Right ventricle myocardium inferior (tissue), 1 donor: ENCODE results near the gene KCNK10. TPM values are rescaled to one million over a fixed set of nuclear protein-coding genes. Genes with fewer than 3 reads are reported as not detected.

Source experiments
- ATAC-seq: fragments of 200-7000 bp; cut with Tn5 transposase; one replicate; pipeline ENCODE4 v1.9.1; 2020; ENCODE audit warnings: mild to moderate bottlenecking, moderate library complexity
- DNase-seq: peaks from one replicate; pipeline ENCODE4 v3.0.0; 2021; ENCODE audit errors: missing footprints
- intact Hi-C: fragments of 100-400 bp; cut with DNase I; formaldehyde crosslinking; loops from one replicate; pipeline ENCODE4 v1.11.0; 2022
- total RNA-seq: library from RNA; stranded (reverse); fragmentation: NEBNext Ultra II Directional; extraction: Animal tissue kit (Norgen Biotek cat#: 25700); gene quantifications from one replicate; pipeline ENCODE4 v1.2.1, GENCODE V29; 2021
- donor health status: DM: no; HTN: yes; CAD: no; lungs with severe emphysema.

The KCNK10 gene
- total RNA-seq, 1 donor from 2014 or later = not detected

DNA sequence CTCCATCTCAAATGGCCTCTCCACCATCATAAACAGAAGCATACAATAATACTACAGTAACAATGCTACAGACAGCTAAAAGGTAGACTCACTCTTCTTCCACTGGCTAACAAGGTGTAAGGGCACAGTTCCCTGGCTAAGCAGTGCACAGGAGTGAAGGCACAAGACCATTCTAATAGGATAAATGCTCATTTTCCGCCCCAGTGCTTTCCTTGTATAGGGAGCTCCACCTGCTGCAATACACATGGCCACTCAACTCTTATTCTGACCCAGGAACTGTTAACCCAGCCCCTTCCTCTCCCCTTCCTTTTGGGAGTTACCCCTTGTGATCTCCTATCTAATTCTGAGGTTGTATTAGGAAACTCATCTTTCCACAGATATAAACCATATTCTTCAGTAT lies 124.6 kb downstream of the KCNK10 start:
- ATAC-seq = no peak
- DNase-seq = no peak
- intact Hi-C loops = no loop called here

DNA sequence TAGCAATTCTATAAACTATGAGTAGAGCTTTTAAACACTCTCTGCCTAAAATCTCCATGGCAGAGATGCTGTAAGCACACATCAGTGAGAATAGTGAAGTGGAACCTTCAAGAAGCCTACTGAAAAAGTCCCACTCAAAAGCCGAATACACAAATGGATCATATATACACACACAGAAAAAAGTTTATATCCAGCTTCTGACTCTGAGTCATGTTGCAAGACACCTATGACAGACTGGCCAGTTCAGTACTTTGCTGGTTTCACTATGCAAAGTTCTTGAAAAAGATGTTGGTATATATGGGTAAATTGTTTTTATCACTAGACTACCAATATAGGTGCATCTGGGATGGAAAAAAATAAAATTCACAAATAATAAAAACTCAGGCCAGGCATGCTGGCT lies 126.1 kb downstream of the KCNK10 start:
- intact Hi-C loops = no loop called here
- DNase-seq = no peak
- ATAC-seq = no peak

DNA sequence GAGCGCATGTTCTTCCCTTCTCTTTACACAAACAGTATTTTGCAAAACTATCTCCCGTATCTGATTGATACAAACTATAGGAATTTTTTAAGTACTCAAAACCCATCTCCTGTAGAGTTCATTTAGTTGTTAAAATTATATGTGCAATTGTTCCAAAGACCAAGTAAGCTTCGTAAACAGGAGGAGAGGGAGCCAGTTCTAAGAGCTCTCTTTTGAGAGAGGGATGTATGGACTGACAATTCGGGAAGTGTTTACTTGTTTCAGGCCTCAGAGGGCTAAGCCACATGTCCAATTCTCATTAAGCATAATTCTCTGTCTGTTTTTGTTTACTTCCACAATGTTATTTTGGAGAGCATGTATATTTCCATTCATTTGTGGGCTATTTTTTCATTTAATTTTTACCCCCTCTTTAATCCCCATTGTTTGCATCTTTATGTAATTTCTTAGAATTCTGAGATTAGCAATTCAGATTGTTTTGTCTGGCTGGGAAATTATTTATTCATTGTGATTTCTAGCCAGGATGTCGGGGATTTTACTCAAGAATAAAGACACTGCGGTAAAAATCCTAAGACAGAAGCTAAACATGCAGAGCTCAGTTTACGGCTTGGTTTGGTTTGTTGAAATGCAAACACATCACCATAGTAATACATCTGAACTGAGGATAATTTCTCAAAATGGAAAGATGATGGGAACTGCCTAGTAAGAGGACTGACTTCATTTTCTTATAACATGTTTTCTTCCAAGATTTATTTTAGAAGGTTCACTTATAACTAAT lies 126.8 kb downstream of the KCNK10 start:
- DNase-seq (no peak), ATAC-seq (no peak)
- intact Hi-C loops = no loop called here

DNA sequence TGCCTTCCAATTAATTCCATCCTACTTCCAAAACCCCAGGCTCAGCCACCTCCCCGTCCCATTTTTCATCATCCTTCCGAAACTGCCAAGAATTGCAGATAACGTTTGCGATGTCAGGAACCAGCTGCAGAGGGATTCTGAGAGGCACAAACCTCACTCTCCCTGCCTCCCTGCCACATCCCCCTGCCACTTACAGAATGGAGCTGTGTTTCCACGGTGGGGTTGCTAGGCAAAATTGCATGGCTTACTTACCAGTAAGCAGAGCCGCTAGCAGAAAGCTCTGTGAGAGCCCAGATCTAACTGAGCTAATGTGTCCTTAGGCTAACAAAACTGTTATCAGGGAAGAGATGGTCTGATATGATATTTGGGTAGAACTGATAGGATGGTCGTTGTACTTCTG lies 127.4 kb downstream of the KCNK10 start:
- intact Hi-C loops = no loop called here
- DNase-seq (no peak), ATAC-seq (no peak)

DNA sequence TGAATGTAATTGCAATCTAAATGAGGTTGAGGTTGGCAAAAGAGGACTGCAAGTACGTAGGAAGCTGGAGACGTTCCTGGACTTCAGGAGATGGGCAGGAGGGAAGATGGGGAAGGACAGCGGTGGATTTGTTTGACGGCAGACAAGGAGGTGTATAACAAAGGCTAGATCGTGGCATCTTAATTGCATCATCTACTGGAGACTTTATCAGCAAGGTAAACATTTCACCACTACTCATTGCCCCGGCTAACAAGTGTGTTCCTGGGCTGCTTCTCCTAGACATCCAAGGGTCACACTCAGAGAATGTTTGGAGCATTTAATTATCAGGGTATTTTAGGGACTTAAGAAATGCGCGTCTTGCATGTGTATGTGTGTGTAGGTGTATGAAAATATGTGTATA lies 128.5 kb downstream of the KCNK10 start:
- DNase-seq = no peak
- intact Hi-C loops = no loop called here
- no peak for ATAC-seq

DNA sequence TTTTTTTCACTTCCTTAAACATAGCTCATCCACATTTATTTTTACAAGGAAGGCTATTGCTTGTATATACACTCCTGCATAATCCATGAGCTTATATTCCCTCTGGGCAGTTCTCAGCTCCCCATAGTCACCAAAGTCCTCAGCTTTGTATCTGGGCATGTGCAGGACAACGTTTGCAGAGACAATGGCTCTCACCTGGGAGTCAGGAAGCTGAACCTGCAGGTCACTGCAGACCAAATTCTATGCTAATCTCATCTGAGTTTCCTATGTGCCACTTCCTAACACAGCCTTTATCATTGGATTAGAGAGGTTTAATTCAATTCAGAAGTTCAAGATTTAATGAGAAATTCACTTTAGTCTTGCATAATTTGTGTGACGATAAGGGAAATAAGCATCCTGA lies 131.5 kb downstream of the KCNK10 start:
- intact Hi-C loops = no loop called here
- no peak for DNase-seq
- no peak for ATAC-seq

DNA sequence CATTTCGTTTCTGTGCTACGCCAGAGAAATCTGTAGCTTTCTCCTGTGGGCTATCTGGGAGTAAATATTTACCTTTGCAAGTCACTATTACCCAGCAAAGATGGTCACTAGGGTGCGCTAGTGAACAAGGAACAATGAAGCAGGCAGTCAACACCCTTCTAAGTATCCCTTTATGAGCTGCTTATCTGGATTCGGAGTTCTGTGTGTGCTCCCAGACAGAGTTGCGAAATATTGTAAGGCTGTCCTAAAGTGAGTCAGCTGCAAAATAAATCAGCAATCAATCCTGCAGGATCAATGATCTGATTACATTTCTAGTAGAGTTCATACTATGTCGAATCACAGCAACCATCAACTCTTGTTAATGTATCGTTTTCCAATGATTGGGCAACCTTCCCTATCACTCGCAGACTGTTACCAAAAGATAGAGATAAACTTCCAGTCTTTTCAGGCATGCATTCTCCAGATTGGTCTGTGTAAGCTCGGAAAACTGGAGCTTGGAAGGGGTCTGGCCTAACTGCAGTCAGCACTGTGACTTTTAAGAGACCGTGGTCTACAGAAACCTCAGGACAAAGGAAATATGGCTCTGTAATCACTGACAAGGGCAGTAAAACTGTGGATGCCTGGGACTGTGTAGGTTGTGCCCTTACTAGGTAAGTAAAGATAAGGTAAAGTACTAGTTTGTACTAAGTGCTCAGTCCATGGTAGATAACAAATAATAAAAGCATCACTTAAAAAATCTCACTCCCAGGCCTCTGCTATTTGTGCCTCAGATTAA lies 133.5 kb downstream of the KCNK10 start:
- ATAC-seq (peak; percentile 93), DNase-seq (no peak)
- intact Hi-C loops = loop anchor here (5.0 to 10.0 kb wide), 3 partner anchors 195 to 678 kb away; partner anchors contain the start of genes PTPN21 and SPATA7

DNA sequence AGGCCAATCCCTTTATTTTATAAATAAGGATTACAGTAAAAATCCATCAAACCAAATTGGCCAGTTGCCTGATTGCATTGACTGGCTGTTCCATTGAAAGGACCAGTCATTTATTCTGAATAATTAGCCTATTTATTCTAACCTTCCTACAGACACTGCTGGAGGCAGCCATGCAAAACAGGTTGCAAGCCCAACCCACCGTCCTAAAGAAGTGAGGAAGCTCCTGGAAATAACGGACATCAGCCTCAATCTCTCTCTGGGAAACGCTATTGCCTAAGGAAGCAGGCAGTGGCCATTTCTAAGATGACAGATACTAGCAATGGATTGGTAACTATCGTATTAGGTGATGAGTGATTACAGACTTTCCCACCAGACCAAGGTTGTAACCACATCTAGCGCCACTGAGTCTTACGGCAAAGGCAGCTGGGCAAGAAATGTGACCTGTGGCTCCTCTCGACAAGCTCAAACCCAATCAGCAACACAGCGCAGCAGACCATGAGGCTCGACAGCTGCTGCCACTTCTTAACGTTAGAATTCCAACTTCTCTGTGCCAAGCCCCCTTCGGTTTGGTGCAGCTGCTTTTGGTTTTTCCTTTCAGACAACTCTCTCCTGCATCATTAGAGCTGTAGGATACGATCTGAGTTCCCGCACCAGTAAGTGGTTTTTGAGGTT lies 134.2 kb downstream of the KCNK10 start:
- ATAC-seq = no peak
- no peak for DNase-seq
- intact Hi-C loops = loop anchor here (5.0 to 10.0 kb wide), 3 partner anchors 196 to 678 kb away; partner anchors contain the start of genes PTPN21 and SPATA7

DNA sequence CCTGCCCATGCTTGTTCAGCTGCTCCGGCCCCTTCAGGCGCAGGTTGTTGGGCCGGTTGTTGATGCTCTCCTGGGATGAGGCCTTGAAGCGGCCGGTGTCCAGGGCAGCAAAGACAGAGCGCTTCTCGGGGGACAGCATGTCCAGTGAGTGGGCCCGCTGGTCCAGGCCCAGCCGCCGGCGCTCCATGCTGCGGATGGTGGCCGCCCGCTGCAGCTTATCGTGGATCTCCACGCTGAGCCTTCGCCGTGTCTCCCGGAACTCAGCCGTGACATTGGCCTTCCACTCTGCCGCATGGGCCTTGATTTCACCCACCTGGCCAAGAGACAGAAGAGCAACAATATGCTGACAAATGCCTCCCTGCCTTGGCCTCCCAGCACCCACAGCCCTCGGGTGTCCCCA lies 137.2 kb downstream of the KCNK10 start:
- intact Hi-C loops = loop anchor here (5.0 to 10.0 kb wide), 3 partner anchors 199 to 681 kb away; partner anchors contain the start of genes PTPN21 and SPATA7
- no peak for ATAC-seq
- no peak for DNase-seq

DNA sequence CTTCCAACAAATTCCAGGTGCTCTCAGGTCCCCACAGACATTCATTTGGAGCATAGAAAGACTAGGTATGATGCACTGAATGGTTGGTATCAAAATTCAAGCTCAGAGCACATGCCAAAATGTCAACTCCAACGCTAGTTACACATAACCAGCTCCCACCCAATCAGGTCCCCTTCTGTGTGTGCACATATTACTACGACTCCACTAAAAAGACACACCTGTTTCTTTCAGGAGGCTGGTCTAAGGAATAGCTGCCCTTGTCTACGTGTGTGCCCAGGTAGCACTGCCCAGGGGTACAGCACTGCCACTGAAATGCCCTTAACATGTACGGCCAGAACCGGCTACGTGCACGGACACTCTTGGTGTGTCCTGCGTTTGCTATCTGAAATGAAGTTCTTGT lies 138.1 kb downstream of the KCNK10 start:
- ATAC-seq (no peak), DNase-seq (no peak)
- intact Hi-C loops = loop anchor here (5.0 to 10.0 kb wide), 3 partner anchors 200 to 682 kb away; partner anchors contain the start of genes PTPN21 and SPATA7

DNA sequence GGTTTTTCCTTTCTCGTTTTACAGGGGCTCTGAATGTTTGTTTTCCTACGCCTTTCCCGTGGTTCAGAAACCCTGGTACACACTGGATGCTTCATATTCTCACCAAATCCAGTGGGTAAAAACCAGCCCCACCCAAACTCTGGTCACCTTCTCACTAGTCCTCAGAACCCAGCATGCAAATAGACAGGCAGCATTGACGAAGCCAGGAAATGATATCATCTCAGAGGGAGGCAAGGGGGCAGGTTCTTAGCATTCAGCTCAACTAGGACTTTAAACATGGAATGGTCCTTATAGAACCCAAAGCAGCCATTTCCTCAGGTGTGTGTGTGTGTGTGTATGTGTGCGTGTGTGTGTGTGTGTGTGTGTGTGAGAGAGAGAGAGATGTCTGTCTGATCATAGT lies 142.0 kb downstream of the KCNK10 start:
- intact Hi-C loops = loop anchor here (10.0 kb wide), 1 partner anchor 204 kb away; the partner anchor contains the start of gene SPATA7
- DNase-seq = no peak
- no peak for ATAC-seq

DNA sequence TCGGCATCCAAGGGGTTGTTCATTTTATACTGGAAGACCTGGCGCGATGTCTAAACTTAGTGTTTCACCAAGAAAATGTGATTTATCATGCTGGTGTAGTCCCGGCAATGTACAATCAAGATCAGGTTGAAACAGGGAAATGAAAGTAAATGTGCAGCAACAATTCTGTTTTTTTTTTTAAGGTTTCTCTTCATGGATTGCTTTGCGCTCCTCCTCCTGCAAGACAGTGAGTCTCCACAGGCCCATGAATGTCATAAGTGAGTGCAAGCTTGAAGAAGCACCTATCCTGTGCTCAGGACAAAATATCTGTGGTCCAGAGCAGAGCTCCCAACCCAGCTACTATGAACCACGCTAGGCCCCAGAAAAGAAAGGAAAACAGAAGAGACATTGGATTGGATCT lies 143.4 kb downstream of the KCNK10 start:
- no peak for ATAC-seq
- intact Hi-C loops = loop anchor here (10.0 kb wide), 1 partner anchor 205 kb away; the partner anchor contains the start of gene SPATA7
- no peak for DNase-seq

DNA sequence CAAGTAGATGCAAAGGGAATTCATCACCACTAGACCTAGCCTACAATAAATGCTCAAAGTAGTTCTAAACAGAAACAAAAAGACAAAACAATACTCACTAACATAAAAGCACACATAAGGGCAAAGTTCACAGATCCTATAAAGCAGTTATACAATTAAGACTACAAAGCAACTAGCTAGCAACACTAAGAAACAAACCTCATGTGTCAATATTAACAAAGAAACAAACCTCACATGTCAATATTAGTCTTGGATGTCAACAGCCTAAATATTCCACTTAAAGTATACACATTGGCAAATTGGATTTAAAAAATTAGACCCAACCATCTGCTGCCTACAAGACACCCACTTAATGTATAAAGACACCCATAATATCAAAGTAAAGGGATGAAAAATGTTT lies 152.7 kb downstream of the KCNK10 start:
- ATAC-seq = no peak
- no peak for DNase-seq
- intact Hi-C loops = no loop called here

DNA sequence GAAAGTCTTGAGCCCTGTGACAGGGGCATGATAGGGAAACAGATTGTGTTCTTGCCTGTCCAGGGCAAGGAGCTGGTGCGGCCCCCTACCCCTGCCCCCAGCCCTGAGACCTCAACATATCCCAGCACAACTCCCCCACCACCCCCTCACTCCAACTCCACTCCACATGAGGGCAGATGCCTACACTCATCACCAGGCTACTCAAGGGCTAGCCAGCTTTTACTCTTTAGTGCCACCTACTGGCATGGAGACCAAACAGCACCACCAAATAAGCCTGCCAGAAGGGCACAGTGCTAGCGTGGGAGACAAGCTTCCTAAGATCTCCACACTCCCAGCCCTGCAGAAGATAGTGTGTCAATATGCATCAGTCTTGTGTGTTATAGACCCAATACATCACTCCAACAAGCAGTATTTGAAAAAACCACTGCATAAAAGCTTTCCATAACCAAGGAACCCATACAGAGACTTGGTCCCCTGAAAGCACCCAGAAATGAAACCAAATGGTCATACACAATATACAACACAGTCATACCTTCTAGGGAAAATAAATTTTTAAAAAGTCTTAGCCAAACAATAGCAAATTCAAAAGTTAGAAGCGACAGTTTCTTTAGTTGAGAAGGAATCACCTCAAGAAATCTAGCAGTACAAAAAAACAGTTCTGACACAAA lies 154.4 kb downstream of the KCNK10 start:
- intact Hi-C loops = loop anchor here (2.0 to 5.0 kb wide), 2 partner anchors 154 to 226 kb away; no protein-coding TSS in a partner anchor
- ATAC-seq (peak; percentile 46), DNase-seq (no peak)

DNA sequence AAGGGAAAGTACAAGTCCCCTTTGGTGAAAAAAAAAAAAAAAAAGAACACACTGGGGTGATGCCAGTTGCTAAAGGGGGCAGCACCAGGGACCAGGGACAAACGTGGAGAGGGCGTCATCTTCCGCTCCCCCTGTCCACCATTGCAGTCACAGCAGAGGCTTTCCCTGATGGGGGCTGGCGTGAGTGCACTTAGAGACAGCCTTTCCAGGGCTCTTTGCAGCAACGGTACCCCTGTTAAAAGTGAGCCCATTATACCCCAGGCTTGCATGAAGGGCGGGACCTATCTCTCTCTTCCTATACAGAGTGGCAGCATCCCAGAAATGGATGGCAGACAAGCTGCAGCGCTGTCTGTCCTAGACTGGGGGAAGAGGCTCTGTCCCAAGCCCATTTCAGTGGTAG lies 155.0 kb downstream of the KCNK10 start:
- ATAC-seq = no peak
- intact Hi-C loops = loop anchor here (2.0 to 5.0 kb wide), 2 partner anchors 153 to 226 kb away; no protein-coding TSS in a partner anchor
- DNase-seq = no peak

DNA sequence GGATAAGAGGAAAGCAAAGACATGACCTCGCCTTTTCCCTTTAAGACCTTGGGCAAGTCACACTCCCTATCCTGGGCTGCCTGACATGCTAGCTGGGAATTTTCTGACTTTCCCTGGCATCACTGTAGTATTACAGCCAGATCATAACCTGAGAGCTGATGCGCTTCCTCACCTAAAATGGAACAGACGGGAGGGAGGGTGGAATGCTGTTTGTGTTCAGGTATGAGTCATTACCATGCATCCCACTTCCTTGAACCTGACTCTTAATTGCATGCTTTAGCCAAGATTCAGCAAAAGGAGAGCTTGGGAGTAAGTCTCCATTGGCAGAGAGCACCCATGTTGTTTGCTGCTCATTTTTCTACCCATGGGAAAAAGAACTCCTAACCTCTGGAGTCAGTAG lies 156.5 kb downstream of the KCNK10 start:
- intact Hi-C loops = loop anchor here (5.0 kb wide), 1 partner anchor 224 kb away; no protein-coding TSS in a partner anchor
- ATAC-seq (no peak), DNase-seq (no peak)

DNA sequence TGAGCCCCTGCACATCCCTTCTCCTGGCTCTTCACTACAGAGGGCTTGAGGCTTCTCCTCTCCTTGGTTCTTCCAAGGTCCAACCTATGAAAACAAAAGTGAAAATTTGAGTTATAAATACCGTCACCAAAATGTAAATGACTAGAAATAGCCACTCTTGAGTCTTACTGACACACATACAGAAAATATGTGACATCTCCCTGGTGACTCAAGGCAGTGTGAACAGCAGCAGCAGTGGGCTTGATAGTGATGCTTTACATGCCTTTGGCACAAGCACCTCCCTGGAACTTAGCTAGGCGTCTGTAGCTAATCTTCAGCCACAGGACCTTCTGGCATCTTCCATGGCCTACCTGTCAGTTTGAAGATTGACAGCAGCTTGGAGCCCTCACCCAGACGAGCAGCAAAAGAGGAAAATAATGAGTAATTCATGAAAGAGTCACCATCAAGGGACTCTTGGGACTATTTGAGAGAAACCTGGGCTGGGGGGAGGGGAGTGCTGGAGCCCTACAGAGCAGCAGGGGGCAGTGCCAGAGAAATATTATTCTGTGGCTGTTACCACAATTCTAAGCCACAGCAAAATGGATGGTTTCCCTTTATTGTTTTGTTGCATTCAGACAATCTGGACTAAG lies 158.0 kb downstream of the KCNK10 start:
- intact Hi-C loops = loop anchor here (5.0 kb wide), 1 partner anchor 223 kb away; no protein-coding TSS in a partner anchor
- DNase-seq (no peak), ATAC-seq (no peak)

DNA sequence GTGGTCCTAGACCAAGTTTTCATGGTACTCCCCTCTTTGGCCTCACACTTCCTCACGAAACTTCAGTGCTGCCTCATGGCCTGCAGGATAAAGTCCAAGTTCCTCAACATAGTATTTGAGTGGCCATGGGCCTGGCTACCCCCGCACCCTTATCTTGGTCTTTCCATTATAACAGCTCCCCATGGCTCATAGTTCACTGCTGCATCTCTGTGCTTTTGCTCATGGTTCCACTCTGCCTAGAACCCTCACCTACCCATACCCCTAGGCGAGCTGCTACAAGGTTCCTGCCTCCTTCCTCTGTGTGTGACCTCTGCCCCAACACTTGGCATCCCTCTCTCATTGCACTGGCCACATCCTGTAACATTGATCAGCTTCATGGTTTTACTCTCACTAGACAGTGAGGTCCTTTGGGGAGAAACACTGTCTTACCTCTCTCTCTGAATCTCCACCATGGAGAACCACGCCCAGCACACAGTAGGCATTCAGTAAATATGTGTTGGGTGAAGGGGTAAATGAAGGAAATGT lies 159.3 kb downstream of the KCNK10 start:
- intact Hi-C loops = no loop called here
- ATAC-seq = no peak
- DNase-seq = no peak
